ENCODE results near the gene ATP8B4.
"Not testable (repeated sequence)": the region's sequence is repeated elsewhere in the genome, so short reads cannot be mapped to it uniquely, and the experiment has no call there.

DNA sequence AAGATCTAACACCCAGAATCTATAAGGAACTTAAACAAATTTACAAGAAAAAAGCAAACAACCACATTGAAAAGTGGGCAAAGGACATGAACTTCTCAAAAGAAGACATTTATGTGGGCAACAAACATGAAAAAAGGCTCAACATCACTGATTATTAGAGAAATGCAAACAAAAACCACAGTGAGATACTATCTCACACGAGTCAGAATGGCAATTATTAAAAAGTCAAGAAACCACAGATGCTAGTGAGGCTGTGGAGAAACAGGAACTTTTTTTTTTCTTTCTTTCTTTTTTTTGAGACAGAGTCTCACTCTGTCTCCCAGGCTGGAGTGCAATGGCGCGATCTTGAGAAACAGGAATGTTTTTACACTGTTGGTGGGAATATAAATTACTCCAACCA is 29.6 kb downstream of the ATP8B4 start:
- not testable (repeated sequence) for TF ChIP-seq POLR2A (IDR thresholded peaks at IDR 0.05; ENCODE audit: low read length); GATA1 (IDR thresholded peaks at IDR 0.05; ENCODE audit: low read depth, low read length)

Data from erythroblast (primary cell).